Measurements from ENCODE around the gene KCNH1. TPM values are rescaled to one million over a fixed set of nuclear protein-coding genes. Genes with fewer than 3 reads are reported as not detected.
"Not testable (repeated sequence)": the region's sequence is repeated elsewhere in the genome, so short reads cannot be mapped to it uniquely, and the experiment has no call there.

The KCNH1 gene
- total and polyA plus RNA-seq, 9 donors: 0.11 to 0.46 TPM; not detected in 7

GRCh38 chr1:211082824-211083223, 51.1 kb downstream of the KCNH1 start:
- WGBS, 3 donors: 60 to 81% (median 63%) methylated on average over 5 of the region's 5 CpGs
- intact Hi-C loops (cut with DNase I): no loop called here
- Histone ChIP-seq H3K36me3 (no peaks in the 10 kb centered on the region), H3K27ac (no peak overlapping the region), H3K9me3 (no peaks in the 10 kb centered on the region), H3K4me1 (ENCODE audit: insufficient read depth) (no peaks in the 10 kb centered on the region), H3K4me3 (no peak overlapping the region), H3K27me3 (no peaks in the 10 kb centered on the region)
- DNase-seq: no peak
- no peak for TF ChIP-seq EP300 (IDR thresholded peaks at IDR 0.05)
- TF ChIP-seq POLR2A (IDR thresholded peaks at IDR 0.05): no peak
- no peak for TF ChIP-seq CTCF (IDR thresholded peaks at IDR 0.05)

- H3K36me3 ChIP-seq; intact Hi-C loops (cut with DNase I); H3K27me3 ChIP-seq; H3K27ac ChIP-seq; H3K4me1 ChIP-seq (ENCODE audit: insufficient read depth); H3K4me3 ChIP-seq; H3K9me3 ChIP-seq; DNase-seq: not testable (repeated sequence)
- WGBS, 3 donors: 86 to 95% (median 89%) methylated on average over 5 of the region's 5 CpGs
These were observed 52.5 kb downstream of the KCNH1 start for GRCh38 chr1:211081447-211081846.

DNA sequence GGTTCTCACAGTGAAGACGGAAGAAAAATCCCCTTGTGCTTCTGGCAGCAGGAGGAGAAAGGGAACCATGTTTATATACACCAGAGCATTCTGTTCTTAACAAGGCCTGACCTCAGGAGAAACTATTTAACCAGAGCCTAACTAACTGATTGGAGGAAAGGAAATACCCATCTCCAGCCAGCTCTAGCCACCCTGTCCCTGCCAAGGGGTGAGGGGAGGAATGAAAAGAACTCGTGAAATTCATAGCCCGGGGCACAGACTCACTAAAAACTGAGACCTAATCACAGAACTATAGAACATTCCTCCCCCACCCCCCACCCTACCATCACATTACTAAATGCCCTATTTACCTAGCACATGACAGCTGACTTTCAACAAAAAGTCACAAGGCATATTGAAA, 65.0 kb downstream of the KCNH1 start:
- intact Hi-C loops (cut with DNase I): no loop called here
- no peak for DNase-seq
- H3K4me1 ChIP-seq (ENCODE audit: insufficient read depth): no peaks in the 10 kb centered on the region
- WGBS, 3 donors: 67 to 77% (median 70%) methylated on average over 3 of the region's 3 CpGs
- no peak overlapping the region for H3K27ac ChIP-seq
- no peaks in the 10 kb centered on the region for H3K27me3 ChIP-seq
- TF ChIP-seq CTCF (IDR thresholded peaks at IDR 0.05): no peak
- TF ChIP-seq EP300 (IDR thresholded peaks at IDR 0.05): no peak
- H3K36me3 ChIP-seq: no peaks in the 10 kb centered on the region
- no peak overlapping the region for H3K4me3 ChIP-seq
- H3K9me3 ChIP-seq: no peaks in the 10 kb centered on the region

DNA sequence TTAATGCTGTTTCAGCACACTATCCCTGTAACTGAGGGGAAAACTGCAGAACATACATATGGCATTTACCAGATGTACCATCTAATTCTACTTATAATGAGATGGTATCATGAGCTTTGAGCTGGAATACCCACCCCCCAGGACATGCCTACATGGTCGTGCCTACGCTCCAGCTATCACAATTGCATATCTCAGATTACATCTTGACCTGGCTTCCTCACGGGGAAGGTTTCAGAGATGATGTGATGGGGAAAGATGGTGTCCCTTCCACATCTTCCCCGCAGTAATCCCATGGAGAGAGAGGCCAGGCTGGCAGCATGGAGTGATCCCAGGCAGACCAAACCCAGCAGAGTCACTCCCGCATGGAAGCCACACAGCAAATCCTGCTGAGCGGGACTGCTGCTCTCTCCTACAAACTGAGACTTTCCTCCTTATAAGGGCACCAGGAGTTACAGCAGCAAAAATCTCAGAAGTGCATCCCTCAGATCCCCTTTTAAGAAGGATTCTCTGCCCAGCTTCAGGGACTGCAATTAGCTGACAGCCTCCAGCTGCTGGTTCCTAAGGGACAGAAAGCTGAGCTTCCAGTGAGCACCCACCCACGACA, 67.1 kb downstream of the KCNH1 start:
- Histone ChIP-seq H3K4me1 (ENCODE audit: insufficient read depth) (no peaks in the 10 kb centered on the region), H3K4me3 (no peak overlapping the region), H3K27ac (no peak overlapping the region), H3K36me3 (no peaks in the 10 kb centered on the region), H3K27me3 (no peaks in the 10 kb centered on the region), H3K9me3 (no peaks in the 10 kb centered on the region)
- intact Hi-C loops (cut with DNase I): no loop called here
- 68 to 74% (median 70%) methylated on average over 7 of the region's 7 CpGs for WGBS, 3 donors
- TF ChIP-seq EP300 (IDR thresholded peaks at IDR 0.05): no peak
- TF ChIP-seq POLR2A (IDR thresholded peaks at IDR 0.05): no peak
- TF ChIP-seq CTCF (IDR thresholded peaks at IDR 0.05): no peak
- DNase-seq: no peak

GRCh38 chr1:211041838-211042237, 92.1 kb downstream of the KCNH1 start:
- H3K9me3 ChIP-seq; H3K27me3 ChIP-seq; DNase-seq; H3K4me3 ChIP-seq; H3K4me1 ChIP-seq (ENCODE audit: insufficient read depth); H3K27ac ChIP-seq; H3K36me3 ChIP-seq; intact Hi-C loops (cut with DNase I): not testable (repeated sequence)
- 45 to 68% (median 50%) methylated on average over 3 of the region's 3 CpGs for WGBS, 3 donors
